ENCODE measurements around the gene ETFB. TPM values are rescaled to one million over a fixed set of nuclear protein-coding genes. Genes with fewer than 3 reads are reported as not detected.
A peak's percentile ranks its signal among the peaks of the same experiment; 100 is the strongest.

ETFB gene
- 66.2 TPM for total RNA-seq (2021; ENCODE audit: unreplicated experiment)
- polyA plus RNA-seq (2012; ENCODE audit: insufficient read length) = 135 TPM
- percentile 58 among the genes with signal in this experiment for Bru-seq, nascent RNA
- BruChase-seq, experiment 1, labeled RNA remaining after a 2-hour chase = percentile 61 among the genes with signal in this experiment
- percentile 64 among the genes with signal in this experiment for BruChase-seq, experiment 2, labeled RNA remaining after a 6-hour chase
- long read RNA-seq, transcript ETFB-201 (6 exons, 900 nt) = major isoform, 77 of 85 reads
- long read RNA-seq, partial matches to known transcripts = 6 of 85 reads
- long read RNA-seq, other reads (novel, unspliced or antisense) = 1 of 85 reads

- H3K4me1 ChIP-seq (ENCODE audit: control insufficient read depth, insufficient read depth, low read length) = peaks cover 13% of the 10 kb centered on the region
- H3K9me3 ChIP-seq (ENCODE audit: control insufficient read depth, insufficient read depth, low read depth, low read length) = no peaks in the 10 kb centered on the region
- H3K36me3 ChIP-seq (ENCODE audit: control insufficient read depth, insufficient read depth, low read length) = peaks cover 8% of the 10 kb centered on the region; the same call in 1 of the 2 replicates
- intact Hi-C loops (cut with micrococcal nuclease; ENCODE audit: unreplicated experiment) (no loop called here), in situ Hi-C loops (cut with HindIII; ENCODE audit: low pct_unique_long_range_greater_than_20kb, low sequenced_read_pairs) (no loop called here)
- DNase-seq (ENCODE audit: low read depth, low spot score) (no peak), ATAC-seq (no peak)
- peak within 1 kb of the TSS; percentile 77 to 83 for H3K4me3 ChIP-seq (ENCODE audit: low read depth in 2 of 2, low read length in 2 of 2)
- no peak for TF ChIP-seq POLR2AphosphoS5 (IDR thresholded peaks at IDR 0.05; ENCODE audit: low read depth, low read length)
- no peak for TF ChIP-seq TCF7L2 (IDR thresholded peaks at IDR 0.05; ENCODE audit: low read depth, low read length)
- TF ChIP-seq REST (IDR thresholded peaks at IDR 0.05; ENCODE audit: insufficient read depth in 1 of 2, low read depth in 2 of 2, low read length in 1 of 2) = no peak
- TF ChIP-seq SIN3A (IDR thresholded peaks at IDR 0.05; ENCODE audit: borderline replicate concordance, insufficient read depth, low read depth, low read length) = no peak
- TF ChIP-seq, protein P1, sequence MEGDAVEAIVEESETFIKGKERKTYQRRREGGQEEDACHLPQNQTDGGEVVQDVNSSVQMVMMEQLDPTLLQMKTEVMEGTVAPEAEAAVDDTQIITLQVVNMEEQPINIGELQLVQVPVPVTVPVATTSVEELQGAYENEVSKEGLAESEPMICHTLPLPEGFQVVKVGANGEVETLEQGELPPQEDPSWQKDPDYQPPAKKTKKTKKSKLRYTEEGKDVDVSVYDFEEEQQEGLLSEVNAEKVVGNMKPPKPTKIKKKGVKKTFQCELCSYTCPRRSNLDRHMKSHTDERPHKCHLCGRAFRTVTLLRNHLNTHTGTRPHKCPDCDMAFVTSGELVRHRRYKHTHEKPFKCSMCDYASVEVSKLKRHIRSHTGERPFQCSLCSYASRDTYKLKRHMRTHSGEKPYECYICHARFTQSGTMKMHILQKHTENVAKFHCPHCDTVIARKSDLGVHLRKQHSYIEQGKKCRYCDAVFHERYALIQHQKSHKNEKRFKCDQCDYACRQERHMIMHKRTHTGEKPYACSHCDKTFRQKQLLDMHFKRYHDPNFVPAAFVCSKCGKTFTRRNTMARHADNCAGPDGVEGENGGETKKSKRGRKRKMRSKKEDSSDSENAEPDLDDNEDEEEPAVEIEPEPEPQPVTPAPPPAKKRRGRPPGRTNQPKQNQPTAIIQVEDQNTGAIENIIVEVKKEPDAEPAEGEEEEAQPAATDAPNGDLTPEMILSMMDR (IDR thresholded peaks at IDR 0.05) = no peak
- peak within 1 kb of the TSS; percentile 95 for H3K27ac ChIP-seq (ENCODE audit: low read length)
- no peaks in the 10 kb centered on the region for H3K27me3 ChIP-seq (ENCODE audit: control insufficient read depth, insufficient read depth, low read length)
- TSS peak; percentile 96 for BruUV-seq (replicated peaks)
- ChIA-PET POLR2A (interaction anchor here (0.6 kb wide), 1 partner anchor 77 kb away, joined by 3 read pairs; no protein-coding TSS in a partner anchor), CTCF (no interaction called here)
These were observed at the start of gene ETFB for GRCh38 chr19:51365965-51366388. ETFB (minus strand) TSS chr19:51366388; CDS start chr19:51366326, 62 bp downstream.

- ChIA-PET POLR2A (no interaction called here), CTCF (interaction anchor here (0.6 kb wide), 1 partner anchor 874 kb away, joined by 10 read pairs; no protein-coding TSS in a partner anchor)
- H3K36me3 ChIP-seq (ENCODE audit: control insufficient read depth, insufficient read depth, low read length) = no peaks in the 10 kb centered on the region
- H3K27me3 ChIP-seq (ENCODE audit: control insufficient read depth, insufficient read depth, low read length) = no peaks in the 10 kb centered on the region
- H3K9me3 ChIP-seq (ENCODE audit: control insufficient read depth, insufficient read depth, low read depth, low read length) = no peaks in the 10 kb centered on the region
- ATAC-seq = no peak
- DNase-seq (ENCODE audit: low read depth, low spot score) = no peak
- H3K4me3 ChIP-seq (ENCODE audit: low read depth in 2 of 2, low read length in 2 of 2) = no peak overlapping the region
- in situ Hi-C loops (cut with HindIII; ENCODE audit: low pct_unique_long_range_greater_than_20kb, low sequenced_read_pairs) (no loop called here), intact Hi-C loops (cut with micrococcal nuclease; ENCODE audit: unreplicated experiment) (no loop called here)
- BruUV-seq (replicated peaks) = no TSS peak
- H3K27ac ChIP-seq (ENCODE audit: low read length) = no peak overlapping the region
- no peak for TF ChIP-seq SIN3A (IDR thresholded peaks at IDR 0.05; ENCODE audit: borderline replicate concordance, insufficient read depth, low read depth, low read length)
- TF ChIP-seq REST (IDR thresholded peaks at IDR 0.05; ENCODE audit: insufficient read depth in 1 of 2, low read depth in 2 of 2, low read length in 1 of 2) = no peak
- TF ChIP-seq TCF7L2 (IDR thresholded peaks at IDR 0.05; ENCODE audit: low read depth, low read length) = no peak
- TF ChIP-seq, protein P1 (IDR thresholded peaks at IDR 0.05) = no peak
- no peak for TF ChIP-seq POLR2AphosphoS5 (IDR thresholded peaks at IDR 0.05; ENCODE audit: low read depth, low read length)
- H3K4me1 ChIP-seq (ENCODE audit: control insufficient read depth, insufficient read depth, low read length) = no peaks in the 10 kb centered on the region
These were observed 49.0 kb upstream of the ETFB start for GRCh38 chr19:51415187-51415586.

All from Panc1 (cell line).